H1 (cell line): ENCODE results near the gene ATR. TPM values are rescaled to one million over a fixed set of nuclear protein-coding genes. Genes with fewer than 3 reads are reported as not detected.

Experiments
- CTCF ChIA-PET: fragments of 300-600 bp; sonication (Branson Sonifier 250); formaldehyde crosslinking; loops from one replicate; lab custom pipeline; 2021; ENCODE audit not compliant: partially characterized antibody; lab: Charles Lee
- POLR2A ChIA-PET: fragments of 300-600 bp; sonication (Branson Sonifier 250); formaldehyde crosslinking; loops from one replicate; lab custom pipeline; 2021; ENCODE audit warnings: inconsistent platforms; ENCODE audit not compliant: partially characterized antibody; lab: Charles Lee
- DNase-seq, 2 experiments: peaks; one replicate each; pipeline versions ENCODE4 v3.0.0 to v3.0.0-alpha.2; 2010 to 2022; ENCODE audit warnings: low spot score in 2 of 2, low read depth in 1 of 2, mixed read lengths in 1 of 2
- FAIRE-seq: peaks from 2 replicates; lab custom pipeline; 2011; peaks lifted over from hg19 to GRCh38; lab: Jason Lieb, UNC
- H2AFZ ChIP-seq: 2 replicates; pipeline ENCODE4 v1.8.1; 2012; ENCODE audit warnings: low read length, inconsistent platforms
- H2AK5ac ChIP-seq: 2 replicates; pipeline ENCODE4 v1.6.1; 2013; ENCODE audit warnings: low read depth, low read length
- H2BK120ac ChIP-seq: replicated peaks from 2 replicates; pipeline ENCODE3; 2013; ENCODE audit warnings: low read depth, low read length, inconsistent platforms
- H2BK12ac ChIP-seq: 2 replicates; pipeline ENCODE4 v1.6.1; 2013; ENCODE audit warnings: low read depth, low read length
- H2BK15ac ChIP-seq: 2 replicates; pipeline ENCODE4 v1.6.1; 2013; ENCODE audit warnings: low read length
- H2BK20ac ChIP-seq: 2 replicates; pipeline ENCODE4 v1.6.1; 2013; ENCODE audit warnings: low read length
- H2BK5ac ChIP-seq: 2 replicates; pipeline ENCODE4 v1.6.1; 2013; ENCODE audit warnings: low read depth, low read length
- H3K14ac ChIP-seq: 2 replicates; pipeline ENCODE4 v1.6.1; 2013; ENCODE audit warnings: inconsistent platforms; ENCODE audit not compliant: insufficient read length
- H3K18ac ChIP-seq: 2 replicates; pipeline ENCODE4 v1.6.1; 2013; ENCODE audit warnings: low read length; ENCODE audit errors: extremely low read depth
- H3K23ac ChIP-seq: 2 replicates; pipeline ENCODE4 v1.6.1; 2013; ENCODE audit warnings: inconsistent platforms; ENCODE audit not compliant: insufficient read length
- H3K23me2 ChIP-seq: 2 replicates; pipeline ENCODE4 v1.6.1; 2013; ENCODE audit warnings: low read depth, low read length
- H3K27ac ChIP-seq: 2 replicates; pipeline ENCODE4 v1.6.1; 2011; ENCODE audit warnings: low read depth, low read length, inconsistent platforms
- H3K27me3 ChIP-seq, 4 experiments: replicated peaks in 1 of 4; 1 replicate in 1 of 4; 2 replicates in 3 of 4; pipeline versions ENCODE4 v1.6.1 to v1.8.1; 2011 to 2013; ENCODE audit warnings: low read length in 3 of 4, mild to moderate bottlenecking in 3 of 4, inconsistent platforms in 2 of 4, mixed read lengths in 2 of 4, moderate library complexity in 1 of 4; ENCODE audit not compliant: control insufficient read depth in 3 of 4, insufficient read depth in 3 of 4; ENCODE audit errors: extremely low read depth in 1 of 4
- H3K36me3 ChIP-seq, 4 experiments: 2 replicates each; pipeline versions ENCODE4 v1.6.1 to v1.8.1; 2011 to 2013; ENCODE audit warnings: mild to moderate bottlenecking in 4 of 4, low read length in 3 of 4, moderate library complexity in 2 of 4, control low read depth in 1 of 4, inconsistent platforms in 1 of 4; ENCODE audit not compliant: insufficient read depth in 4 of 4, control insufficient read depth in 2 of 4
- H3K4ac ChIP-seq: replicated peaks from 2 replicates; pipeline ENCODE3; 2013; ENCODE audit warnings: low read length, low read depth, mixed read lengths, inconsistent platforms; ENCODE audit not compliant: insufficient read length
- H3K4me1 ChIP-seq, 4 experiments: replicated peaks in 1 of 4; 1 replicate in 1 of 4; 2 replicates in 3 of 4; pipeline versions ENCODE4 v1.6.1 to v1.8.1; 2011 to 2013; ENCODE audit warnings: low read length in 3 of 4, inconsistent platforms in 2 of 4, mixed read lengths in 1 of 4; ENCODE audit not compliant: insufficient read depth in 4 of 4, control insufficient read depth in 3 of 4
- H3K4me2 ChIP-seq, 2 experiments: 2 replicates each; pipeline versions ENCODE4 v1.6.1 to v1.8.1; 2011 to 2013; ENCODE audit warnings: low read depth in 2 of 2, low read length in 2 of 2, control low read depth in 1 of 2, inconsistent platforms in 1 of 2, mild to moderate bottlenecking in 1 of 2; ENCODE audit not compliant: insufficient read depth in 1 of 2
- H3K4me3 ChIP-seq, 4 experiments: fragments of 200-600, 300-600 bp in 1 of 4; sonication (generic), shearing (Covaris generic), sonication (Bioruptor Twin) in 1 of 4; 2 replicates each; pipeline versions ENCODE4 v1.5.1 to v1.8.1; 2011 to 2016; ENCODE audit warnings: low read length in 4 of 4, low read depth in 3 of 4, control low read depth in 2 of 4, inconsistent platforms in 2 of 4, mild to moderate bottlenecking in 2 of 4, mixed read lengths in 1 of 4, moderate library complexity in 1 of 4; ENCODE audit not compliant: insufficient read depth in 2 of 4; ENCODE audit errors: extremely low read depth in 1 of 4
- H3K56ac ChIP-seq: replicated peaks from 2 replicates; pipeline ENCODE3; 2013; ENCODE audit warnings: low read depth, mild to moderate bottlenecking, mixed read lengths, low read length, inconsistent platforms; ENCODE audit not compliant: insufficient read length
- H3K79me1 ChIP-seq: 2 replicates; pipeline ENCODE4 v1.6.1; 2013; ENCODE audit warnings: low read depth, low read length, control low read depth
- H3K79me2 ChIP-seq, 2 experiments: 2 replicates each; pipeline versions ENCODE4 v1.6.1 to v1.8.1; 2012 to 2013; ENCODE audit warnings: low read length in 2 of 2, mild to moderate bottlenecking in 2 of 2, inconsistent platforms in 1 of 2; ENCODE audit not compliant: insufficient read depth in 2 of 2, control insufficient read depth in 1 of 2
- H3K9ac ChIP-seq, 4 experiments: replicated peaks in 1 of 4; 1 replicate in 1 of 4; 2 replicates in 3 of 4; pipeline versions ENCODE4 v1.6.1 to v1.8.1; 2011 to 2013; ENCODE audit warnings: low read depth in 3 of 4, low read length in 3 of 4, control low read depth in 2 of 4, mild to moderate bottlenecking in 2 of 4, moderate library complexity in 2 of 4, inconsistent platforms in 1 of 4; ENCODE audit errors: extremely low read depth in 1 of 4
- H3K9me3 ChIP-seq, 2 experiments: 2 replicates each; pipeline versions ENCODE4 v1.6.1 to v1.8.1; 2012 to 2013; ENCODE audit warnings: mild to moderate bottlenecking in 2 of 2, moderate library complexity in 2 of 2, control low read depth in 1 of 2, inconsistent platforms in 1 of 2, low read depth in 1 of 2, low read length in 1 of 2, mixed read lengths in 1 of 2; ENCODE audit not compliant: insufficient read depth in 2 of 2
- H4K20me1 ChIP-seq, 2 experiments: replicated peaks in 1 of 2; 2 replicates each; pipeline versions ENCODE3 to v1.8.1; 2011 to 2013; ENCODE audit warnings: inconsistent platforms in 2 of 2, low read length in 2 of 2, mild to moderate bottlenecking in 1 of 2; ENCODE audit not compliant: insufficient read depth in 2 of 2, control insufficient read depth in 1 of 2
- H4K5ac ChIP-seq: 2 replicates; pipeline ENCODE4 v1.6.1; 2013; ENCODE audit warnings: low read length, low read depth, mixed read lengths, inconsistent platforms; ENCODE audit not compliant: insufficient read length
- H4K8ac ChIP-seq: 2 replicates; pipeline ENCODE4 v1.8.0; 2013; ENCODE audit warnings: mild to moderate bottlenecking, moderate library complexity, low read length, inconsistent platforms; ENCODE audit not compliant: insufficient read depth; ENCODE audit errors: extremely low read depth
- H4K91ac ChIP-seq: replicated peaks from 2 replicates; pipeline ENCODE3; 2013; ENCODE audit warnings: low read length, mixed read lengths, inconsistent platforms; ENCODE audit not compliant: insufficient read length
- CTCF ChIP-seq, 3 experiments: IDR thresholded peaks; 1 replicate in 2 of 3; 2 replicates in 1 of 3; pipeline versions ENCODE4 v1.5.1 to v1.6.1; 2011; ENCODE audit warnings: low read length in 3 of 3, mild to moderate bottlenecking in 3 of 3, inconsistent platforms in 2 of 3, low read depth in 1 of 3, moderate library complexity in 1 of 3; ENCODE audit not compliant: insufficient read depth in 1 of 3; ENCODE audit errors: control extremely low read depth in 1 of 3
- GABPA ChIP-seq: IDR thresholded peaks from 2 replicates; pipeline ENCODE4 v1.6.1; 2011; ENCODE audit warnings: mild to moderate bottlenecking, low read length, moderate library complexity, borderline replicate concordance; ENCODE audit not compliant: insufficient read depth
- GTF2F1 ChIP-seq: IDR thresholded peaks from 2 replicates; pipeline ENCODE4 v1.6.1; 2012; ENCODE audit warnings: low read depth, low read length, improper control_type of control experiment, borderline replicate concordance
- HDAC2 ChIP-seq, 2 experiments: fragments of 300-600 bp in 1 of 2; sonication (generic) in 1 of 2; IDR thresholded peaks; 2 replicates each; pipeline ENCODE4 v1.6.1; 2011 to 2012; ENCODE audit warnings: low read depth in 2 of 2, low read length in 2 of 2, mild to moderate bottlenecking in 2 of 2, moderate library complexity in 2 of 2, borderline replicate concordance in 1 of 2, inconsistent platforms in 1 of 2
- KDM1A ChIP-seq: fragments of 200-600, 300-600 bp; sonication (generic); IDR thresholded peaks from 2 replicates; pipeline ENCODE4 v1.7.1; 2016; ENCODE audit warnings: mild to moderate bottlenecking, low read length, borderline replicate concordance
- POU5F1 ChIP-seq: IDR thresholded peaks from 2 replicates; pipeline ENCODE4 v1.6.1; 2011; ENCODE audit warnings: low read depth, mild to moderate bottlenecking, low read length, moderate library complexity
- RXRA ChIP-seq: IDR thresholded peaks from 2 replicates; pipeline ENCODE4 v1.6.1; 2011; ENCODE audit warnings: low read depth, mild to moderate bottlenecking, low read length, moderate library complexity; ENCODE audit not compliant: insufficient read depth
- SRF ChIP-seq: IDR thresholded peaks from 2 replicates; pipeline ENCODE4 v1.6.1; 2011; ENCODE audit warnings: mild to moderate bottlenecking, low read depth, low read length, moderate library complexity
- TCF12 ChIP-seq: IDR thresholded peaks from 2 replicates; pipeline ENCODE4 v1.6.1; 2011; ENCODE audit warnings: low read depth, mild to moderate bottlenecking, low read length
- TEAD4 ChIP-seq: IDR thresholded peaks from 2 replicates; pipeline ENCODE4 v1.6.1; 2012; ENCODE audit warnings: low read depth, low read length, inconsistent platforms, mixed read lengths
- WGBS, 2 experiments: shearing (Covaris generic) in 1 of 2; methylation state at CpG; one replicate each; pipeline versions ENCODE4 v1.1.6 to v1.1.7; 2013 to 2015; ENCODE audit warnings: low lambda C conversion rate in 2 of 2, mixed read lengths in 2 of 2, inconsistent platforms in 1 of 2, low coverage in 1 of 2, missing lambda C conversion rate in 1 of 2; ENCODE audit not compliant: insufficient replicate concordance in 2 of 2, insufficient coverage in 1 of 2, insufficient read length in 1 of 2; ENCODE audit errors: extremely low coverage in 1 of 2, missing lambda C conversion rate in 1 of 2; 5-methylcytosine and 5-hydroxymethylcytosine counted together
- polyA plus RNA-seq, 7 experiments: library from polyadenylated mRNA; depleted of rRNA in 3 of 7; stranded (reverse) in 5 of 7; unstranded in 2 of 7; fragments of >200 nt in 5 of 7; fragments of 200-250 nt in 2 of 7; gene quantifications; 1 replicate in 5 of 7; 2 replicates in 1 of 7; 4 replicates in 1 of 7; pipeline versions ENCODE4 v1.2.1 to v1.2.3, GENCODE V29; 2011 to 2013; ENCODE audit warnings: missing spikeins in 2 of 7, mixed read lengths in 2 of 7
- total RNA-seq: library from RNA; stranded (reverse); fragmentation: NEBNext Ultra II Directional; extraction: Animal tissue kit (Norgen Biotek cat#: 25700); gene quantifications from 2 replicates; pipeline ENCODE4 v1.2.1, GENCODE V29; 2021

ATR gene
- total and polyA plus RNA-seq, 2 of the 8 experiments (the other 6 are each of a cell fraction or from before 2014, with no cell fraction given), result 8.4 to 23.2 TPM

GRCh38 chr3:142489572-142490323 is 88.8 kb downstream of the ATR start:
- no peaks in the 10 kb centered on the region for H4K20me1 ChIP-seq
- no peaks in the 10 kb centered on the region for H3K79me2 ChIP-seq
- no peak for FAIRE-seq
- ChIA-PET CTCF (no interaction called here), POLR2A (interaction anchor here (1.2 kb wide), 1 partner anchor 15 kb away, joined by 3 read pairs; no protein-coding TSS in a partner anchor)
- H3K36me3 ChIP-seq, result peaks cover 2 to 20% (median 10%) of the 10 kb centered on the region in 4 experiments; a peak in 5 of 8 replicates
- H3K23ac ChIP-seq, result no peak overlapping the region
- no peak for DNase-seq
- H2AFZ ChIP-seq, result no peak overlapping the region
- no peaks in the 10 kb centered on the region for H3K27me3 ChIP-seq
- H2BK12ac ChIP-seq, result no peak overlapping the region
- H2BK5ac ChIP-seq, result no peak overlapping the region
- no peak overlapping the region for H3K4me2 ChIP-seq
- no peak overlapping the region for H2AK5ac ChIP-seq
- no peak overlapping the region for H3K18ac ChIP-seq
- no peak overlapping the region for H4K8ac ChIP-seq
- H4K5ac ChIP-seq, result no peak overlapping the region
- H3K14ac ChIP-seq, result no peak overlapping the region
- no peak overlapping the region for H3K9ac ChIP-seq
- H3K79me1 ChIP-seq, result no peaks in the 10 kb centered on the region
- H4K91ac ChIP-seq, result no peak overlapping the region
- H3K9me3 ChIP-seq, result no peaks in the 10 kb centered on the region
- H3K4me1 ChIP-seq, result no peaks in the 10 kb centered on the region
- H3K4ac ChIP-seq, result no peak overlapping the region
- H2BK120ac ChIP-seq, result no peak overlapping the region
- WGBS, 2 experiments, result 88% methylated on average over 5 of the region's 5 CpGs; no CpG with 5 or more reads in 1 of the 2 experiments
- H2BK20ac ChIP-seq, result no peak overlapping the region
- no peak overlapping the region for H2BK15ac ChIP-seq
- H3K27ac ChIP-seq, result no peak overlapping the region
- no peak overlapping the region for H3K4me3 ChIP-seq
- H3K56ac ChIP-seq, result no peak overlapping the region
- no peaks in the 10 kb centered on the region for H3K23me2 ChIP-seq
- TF ChIP-seq CTCF (IDR thresholded peaks at IDR 0.05; ENCODE audit: control extremely low read depth in 1 of 3, insufficient read depth in 1 of 3, low read depth in 1 of 3, low read length in 3 of 3), result no peak
- TF ChIP-seq POU5F1, result no peak
- no peak for TF ChIP-seq TEAD4
- TF ChIP-seq KDM1A, result no peak
- TF ChIP-seq TCF12, result no peak
- TF ChIP-seq SRF, result no peak
- TF ChIP-seq HDAC2 (IDR thresholded peaks at IDR 0.05; ENCODE audit: borderline replicate concordance in 1 of 2, low read depth in 2 of 2, low read length in 2 of 2), result no peak
- no peak for TF ChIP-seq GTF2F1
- no peak for TF ChIP-seq GABPA
- TF ChIP-seq RXRA, result no peak
